ENCODE results near the gene DPP6. TPM values are rescaled to one million over a fixed set of nuclear protein-coding genes. Genes with fewer than 3 reads are reported as not detected.

The DPP6 gene
- total RNA-seq, 4 donors from 2014 or later = 0.94 to 1.9 TPM; not detected in 2

DNA sequence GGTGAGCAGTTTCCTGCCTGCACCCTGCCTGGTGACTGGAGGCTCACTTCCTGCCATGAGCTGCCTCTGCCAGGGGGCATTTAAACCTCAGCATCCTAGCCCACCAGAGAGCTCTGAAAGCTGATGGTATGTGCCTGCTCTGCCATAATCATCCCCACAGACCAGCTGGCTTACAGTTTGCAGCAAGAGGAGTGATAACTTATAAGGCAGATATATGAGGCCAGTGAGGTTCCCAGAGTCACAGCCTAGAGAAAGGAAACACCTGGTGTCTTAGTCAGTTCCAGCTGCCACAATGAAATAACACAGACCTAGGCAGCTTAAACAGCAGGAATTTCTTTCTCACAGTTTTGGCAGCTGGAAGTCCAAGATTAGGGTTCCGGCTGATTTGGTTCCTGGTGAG, 718.8 kb downstream of the DPP6 start:
- no peaks in the 10 kb centered on the region for H3K27me3 ChIP-seq
- ATAC-seq (no peak), DNase-seq (no peak)
- no peaks in the 10 kb centered on the region for H3K36me3 ChIP-seq
- H3K27ac ChIP-seq = no peak overlapping the region
- H3K4me1 ChIP-seq = no peaks in the 10 kb centered on the region
- H3K9me3 ChIP-seq = no peaks in the 10 kb centered on the region
- intact Hi-C loops (cut with DNase I; ENCODE audit: low total_unique reads) (no loop called here), in situ Hi-C loops (cut with MboI; ENCODE audit: low sequenced_read_pairs in 4 of 4) (no loop called here)
- H3K4me3 ChIP-seq = no peak overlapping the region
- no peak for TF ChIP-seq POLR2A (IDR thresholded peaks at IDR 0.05)
- TF ChIP-seq CTCF (IDR thresholded peaks at IDR 0.05 in 4 of 5, conservative IDR thresholded peaks at IDR 0.05 in 1 of 5) = no peak

DNA sequence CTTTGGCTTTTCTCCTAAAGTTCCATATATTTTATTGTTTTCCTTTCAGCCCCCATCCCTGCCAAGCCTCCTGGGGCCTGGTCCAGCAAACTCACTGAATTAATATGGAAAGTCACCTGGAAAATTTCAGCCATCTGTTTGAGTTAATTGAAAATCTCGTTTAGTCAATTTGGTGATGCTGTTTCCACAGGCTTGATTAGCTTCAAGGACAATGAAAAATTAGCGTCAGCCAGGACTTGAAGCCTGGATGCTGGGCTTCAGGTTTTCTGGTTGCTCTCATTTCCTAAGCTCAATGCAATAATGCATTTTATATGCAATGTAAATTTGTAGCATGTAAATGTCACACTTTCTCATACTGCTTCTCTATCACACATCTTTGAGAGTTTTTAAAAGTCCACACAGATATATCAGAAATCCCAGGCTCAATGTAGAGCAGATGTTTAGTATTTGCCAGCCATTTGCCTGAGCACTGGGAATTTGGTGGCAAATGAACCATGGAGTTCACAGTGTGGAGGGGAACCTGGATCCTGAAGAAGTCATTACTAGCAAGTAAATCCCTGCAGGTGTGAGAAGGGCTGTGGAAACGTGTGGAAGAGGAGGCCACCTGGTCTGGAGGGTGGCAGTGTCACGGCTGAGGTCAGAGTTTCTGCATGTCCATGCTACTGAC, 722.2 kb downstream of the DPP6 start:
- no peak overlapping the region for H3K4me3 ChIP-seq
- no peaks in the 10 kb centered on the region for H3K9me3 ChIP-seq
- H3K27ac ChIP-seq = no peak overlapping the region
- no peaks in the 10 kb centered on the region for H3K36me3 ChIP-seq
- no peaks in the 10 kb centered on the region for H3K4me1 ChIP-seq
- in situ Hi-C loops (cut with MboI; ENCODE audit: low sequenced_read_pairs in 4 of 4) = no loop called here
- no peak for TF ChIP-seq CTCF (IDR thresholded peaks at IDR 0.05 in 4 of 5, conservative IDR thresholded peaks at IDR 0.05 in 1 of 5)
- TF ChIP-seq POLR2A (IDR thresholded peaks at IDR 0.05) = no peak
- DNase-seq (no peak), ATAC-seq (no peak)
- intact Hi-C loops (cut with DNase I; ENCODE audit: low total_unique reads) = no loop called here
- H3K27me3 ChIP-seq = no peaks in the 10 kb centered on the region

DNA sequence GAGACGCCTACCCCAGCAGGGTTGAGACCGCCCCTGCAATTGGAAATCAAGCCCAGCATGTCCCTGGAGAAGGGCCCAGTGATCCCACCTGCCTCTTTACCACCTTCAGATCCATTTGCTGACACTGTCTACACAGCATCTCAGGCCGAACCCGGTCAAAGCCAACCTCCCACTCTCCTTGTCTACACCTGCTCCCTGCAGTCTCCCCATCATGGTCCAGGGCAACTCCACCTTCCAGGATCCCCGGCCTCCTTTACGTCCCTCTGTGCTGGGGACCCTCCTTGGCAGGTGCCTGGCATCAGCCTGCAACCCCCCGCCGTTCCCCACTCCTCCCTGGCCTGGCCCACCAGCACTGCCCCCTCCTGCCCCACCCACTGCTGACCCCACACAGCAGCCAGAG, 723.5 kb downstream of the DPP6 start:
- Histone ChIP-seq H3K4me1 (no peaks in the 10 kb centered on the region), H3K27me3 (no peaks in the 10 kb centered on the region), H3K36me3 (no peaks in the 10 kb centered on the region), H3K9me3 (no peaks in the 10 kb centered on the region), H3K27ac (no peak overlapping the region), H3K4me3 (no peak overlapping the region)
- in situ Hi-C loops (cut with MboI; ENCODE audit: low sequenced_read_pairs in 4 of 4) (no loop called here), intact Hi-C loops (cut with DNase I; ENCODE audit: low total_unique reads) (no loop called here)
- no peak for TF ChIP-seq CTCF (IDR thresholded peaks at IDR 0.05 in 4 of 5, conservative IDR thresholded peaks at IDR 0.05 in 1 of 5)
- no peak for TF ChIP-seq POLR2A (IDR thresholded peaks at IDR 0.05)
- DNase-seq (no peak), ATAC-seq (no peak)

DNA sequence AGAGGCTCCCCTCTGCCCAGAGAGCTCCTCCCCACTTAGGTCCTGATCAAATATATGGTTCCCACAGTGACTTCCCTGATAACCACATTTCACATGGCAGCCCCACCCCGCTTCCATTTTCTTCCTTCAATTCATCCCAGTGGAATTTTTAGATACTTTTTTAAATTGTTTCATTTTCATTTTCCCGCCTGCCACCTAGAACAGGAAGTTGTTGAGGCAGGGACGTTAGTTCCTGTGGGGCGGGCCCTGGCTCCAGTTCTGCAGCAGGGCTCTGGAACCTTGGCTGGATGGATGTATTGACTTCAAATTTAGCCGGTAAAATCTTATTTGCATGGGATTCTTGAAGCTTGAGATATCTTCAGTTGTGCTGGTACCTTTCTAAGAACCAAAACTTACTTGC, 724.2 kb downstream of the DPP6 start:
- H3K27ac ChIP-seq = no peak overlapping the region
- no peaks in the 10 kb centered on the region for H3K36me3 ChIP-seq
- in situ Hi-C loops (cut with MboI; ENCODE audit: low sequenced_read_pairs in 4 of 4) (no loop called here), intact Hi-C loops (cut with DNase I; ENCODE audit: low total_unique reads) (no loop called here)
- DNase-seq (no peak), ATAC-seq (no peak)
- H3K9me3 ChIP-seq = no peaks in the 10 kb centered on the region
- no peaks in the 10 kb centered on the region for H3K4me1 ChIP-seq
- H3K27me3 ChIP-seq = no peaks in the 10 kb centered on the region
- H3K4me3 ChIP-seq = no peak overlapping the region
- no peak for TF ChIP-seq POLR2A (IDR thresholded peaks at IDR 0.05)
- TF ChIP-seq CTCF (IDR thresholded peaks at IDR 0.05 in 4 of 5, conservative IDR thresholded peaks at IDR 0.05 in 1 of 5) = no peak

DNA sequence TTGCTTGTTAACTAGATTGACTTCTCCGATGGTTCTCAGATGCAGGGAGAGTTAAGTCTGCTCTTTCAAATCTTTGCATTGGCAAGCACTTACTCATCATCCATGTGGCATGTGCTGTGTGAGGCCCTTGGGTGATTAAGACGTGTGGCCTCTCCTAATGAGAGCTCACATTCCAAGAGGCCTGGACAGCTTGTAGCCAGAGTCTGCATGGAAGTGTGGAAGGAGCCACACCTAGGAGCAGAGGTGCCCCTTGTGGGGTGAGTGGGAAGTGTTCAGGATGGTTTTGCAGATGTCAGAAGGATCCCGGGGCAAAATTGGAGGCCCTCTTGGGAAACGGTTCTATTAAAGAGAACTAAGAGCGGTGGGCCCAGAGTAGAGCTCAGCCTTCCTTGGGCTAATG, 724.8 kb downstream of the DPP6 start:
- Histone ChIP-seq H3K4me3 (no peak overlapping the region), H3K36me3 (no peaks in the 10 kb centered on the region), H3K27ac (no peak overlapping the region), H3K9me3 (no peaks in the 10 kb centered on the region), H3K4me1 (no peaks in the 10 kb centered on the region), H3K27me3 (no peaks in the 10 kb centered on the region)
- ATAC-seq (no peak), DNase-seq (no peak)
- intact Hi-C loops (cut with DNase I; ENCODE audit: low total_unique reads) (no loop called here), in situ Hi-C loops (cut with MboI; ENCODE audit: low sequenced_read_pairs in 4 of 4) (no loop called here)
- no peak for TF ChIP-seq CTCF (IDR thresholded peaks at IDR 0.05 in 4 of 5, conservative IDR thresholded peaks at IDR 0.05 in 1 of 5)
- TF ChIP-seq POLR2A (IDR thresholded peaks at IDR 0.05) = no peak
